WERI-Rb-1 (cell line): ENCODE data around the gene TOM1L1.
A peak's percentile ranks its signal among the peaks of the same experiment; 100 is the strongest.

Experiments used
- DNase-seq: peaks from one replicate; pipeline ENCODE4 v3.0.0-alpha.2; 2020
- H3K27ac ChIP-seq: fragments of 250-450 bp; sonication (Bioruptor Pico); 2 replicates; pipeline ENCODE4 v1.5.1; 2020; ENCODE audit warnings: mild to moderate bottlenecking, moderate library complexity
- H3K27me3 ChIP-seq: fragments of 250-450 bp; sonication (Bioruptor Pico); 2 replicates; pipeline ENCODE4 v1.5.1; 2021; ENCODE audit warnings: mild to moderate bottlenecking, low read depth, moderate library complexity; ENCODE audit not compliant: insufficient read depth, severe bottlenecking
- H3K36me3 ChIP-seq: fragments of 250-450 bp; sonication (Bioruptor Pico); 2 replicates; pipeline ENCODE4 v1.5.1; 2020; ENCODE audit warnings: mild to moderate bottlenecking, moderate library complexity
- H3K4me3 ChIP-seq: 2 replicates; pipeline ENCODE4 v1.5.1; 2011; ENCODE audit warnings: low read depth, mild to moderate bottlenecking, control low read depth, low read length
- H3K9me3 ChIP-seq: fragments of 250-450 bp; sonication (Bioruptor Pico); 2 replicates; pipeline ENCODE4 v1.5.1; 2021; ENCODE audit warnings: mild to moderate bottlenecking, moderate library complexity; ENCODE audit not compliant: severe bottlenecking
- TF ChIP-seq, protein P1 (sequence below): IDR thresholded peaks from 2 replicates; pipeline ENCODE4 v1.5.1; 2011; ENCODE audit warnings: low read depth, mild to moderate bottlenecking, control low read depth, inconsistent platforms, low read length

The TOM1L1 gene

DNA sequence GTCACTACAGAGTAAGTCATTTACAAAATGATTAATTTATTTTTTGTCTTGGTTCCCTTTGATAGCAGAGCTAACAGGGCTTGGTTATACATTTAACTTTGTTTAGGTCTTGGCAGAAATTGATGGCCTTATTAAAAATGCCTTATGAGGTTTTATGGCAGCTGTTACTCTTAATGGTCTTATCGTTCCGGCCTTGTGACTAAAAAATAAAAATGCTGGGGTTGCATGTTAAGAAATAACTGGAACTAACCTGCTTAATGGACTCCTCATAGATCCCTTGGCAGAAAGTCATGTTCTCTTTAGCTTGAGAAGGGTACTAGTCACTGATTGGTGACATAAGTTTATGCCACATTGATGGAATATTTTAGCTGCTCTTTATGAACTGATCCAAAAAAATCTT, 49.5 kb downstream of the TOM1L1 start:
- no peaks in the 10 kb centered on the region for H3K27me3 ChIP-seq
- H3K36me3 ChIP-seq = peaks cover 11% of the 10 kb centered on the region
- TF ChIP-seq, protein P1, sequence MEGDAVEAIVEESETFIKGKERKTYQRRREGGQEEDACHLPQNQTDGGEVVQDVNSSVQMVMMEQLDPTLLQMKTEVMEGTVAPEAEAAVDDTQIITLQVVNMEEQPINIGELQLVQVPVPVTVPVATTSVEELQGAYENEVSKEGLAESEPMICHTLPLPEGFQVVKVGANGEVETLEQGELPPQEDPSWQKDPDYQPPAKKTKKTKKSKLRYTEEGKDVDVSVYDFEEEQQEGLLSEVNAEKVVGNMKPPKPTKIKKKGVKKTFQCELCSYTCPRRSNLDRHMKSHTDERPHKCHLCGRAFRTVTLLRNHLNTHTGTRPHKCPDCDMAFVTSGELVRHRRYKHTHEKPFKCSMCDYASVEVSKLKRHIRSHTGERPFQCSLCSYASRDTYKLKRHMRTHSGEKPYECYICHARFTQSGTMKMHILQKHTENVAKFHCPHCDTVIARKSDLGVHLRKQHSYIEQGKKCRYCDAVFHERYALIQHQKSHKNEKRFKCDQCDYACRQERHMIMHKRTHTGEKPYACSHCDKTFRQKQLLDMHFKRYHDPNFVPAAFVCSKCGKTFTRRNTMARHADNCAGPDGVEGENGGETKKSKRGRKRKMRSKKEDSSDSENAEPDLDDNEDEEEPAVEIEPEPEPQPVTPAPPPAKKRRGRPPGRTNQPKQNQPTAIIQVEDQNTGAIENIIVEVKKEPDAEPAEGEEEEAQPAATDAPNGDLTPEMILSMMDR = no peak
- no peaks in the 10 kb centered on the region for H3K9me3 ChIP-seq
- H3K4me3 ChIP-seq = no peak overlapping the region
- no peak overlapping the region for H3K27ac ChIP-seq
- DNase-seq = no peak

GRCh38 chr17:54951286-54951685, 50.6 kb downstream of the TOM1L1 start:
- no peak for DNase-seq
- no peaks in the 10 kb centered on the region for H3K27me3 ChIP-seq
- H3K9me3 ChIP-seq = no peaks in the 10 kb centered on the region
- TF ChIP-seq, protein P1 = no peak
- H3K4me3 ChIP-seq = no peak overlapping the region
- no peak overlapping the region for H3K27ac ChIP-seq
- peaks cover 18% of the 10 kb centered on the region for H3K36me3 ChIP-seq

GRCh38 chr17:54956791-54957190, 56.1 kb downstream of the TOM1L1 start:
- H3K27me3 ChIP-seq = no peaks in the 10 kb centered on the region
- TF ChIP-seq, protein P1 = no peak
- H3K9me3 ChIP-seq = no peaks in the 10 kb centered on the region
- H3K27ac ChIP-seq = no peak overlapping the region
- H3K4me3 ChIP-seq = no peak overlapping the region
- peak; percentile 16 for DNase-seq
- peaks cover 54% of the 10 kb centered on the region for H3K36me3 ChIP-seq

GRCh38 chr17:54967621-54968261, 67.1 kb downstream of the TOM1L1 start:
- H3K27ac ChIP-seq = peak overlapping the region; percentile 86
- TF ChIP-seq, protein P1 = peak; percentile 57
- no peaks in the 10 kb centered on the region for H3K27me3 ChIP-seq
- H3K9me3 ChIP-seq = no peaks in the 10 kb centered on the region
- peak; percentile 77 for DNase-seq
- peak overlapping the region; percentile 98 for H3K4me3 ChIP-seq
- peaks cover 43% of the 10 kb centered on the region for H3K36me3 ChIP-seq

GRCh38 chr17:54968262-54968987, 67.8 kb downstream of the TOM1L1 start, which contains the start of the genes COX11 and STXBP4:
Gene COX11 (minus strand): TSS chr17:54968654. CDS start chr17:54968646, 8 bp downstream.
Gene STXBP4 (plus strand): TSS chr17:54968765. CDS start chr17:54986220, 17,455 bp downstream.
- Histone ChIP-seq H3K27me3 (no peaks in the 10 kb centered on the region), H3K9me3 (no peaks in the 10 kb centered on the region), H3K27ac (peak within 1 kb of the TSS; percentile 86), H3K36me3 (peaks cover 36% of the 10 kb centered on the region), H3K4me3 (peak within 1 kb of the TSS; percentile 98)
- DNase-seq = peak; percentile 98
- TF ChIP-seq, protein P1 = no peak
